ENCODE measurements around the gene ZNF548. TPM values are rescaled to one million over a fixed set of nuclear protein-coding genes. Genes with fewer than 3 reads are reported as not detected.

ZNF548 gene
- total RNA-seq, 4 donors from 2014 or later: 4.2 to 13.1 (median 8.2) TPM

GRCh38 chr19:57376151-57376550, 13.5 kb upstream of the ZNF548 start:
- in situ Hi-C loops (cut with MboI; ENCODE audit: low pct_ligation_motif_present in 1 of 4, low pct_unique_long_range_greater_than_20kb in 1 of 4, low sequenced_read_pairs in 3 of 4): no loop called here
- peaks cover 38 to 41% of the 10 kb centered on the region in 2 donors for H3K9me3 ChIP-seq
- peaks cover 0 to 43% (median 10%) of the 10 kb centered on the region in 4 donors for H3K36me3 ChIP-seq
- no peak overlapping the region for H3K4me3 ChIP-seq
- no peaks in the 10 kb centered on the region for H3K4me1 ChIP-seq
- 96 to 98% methylated on average over 3 to 6 of the region's 6 CpGs for WGBS, 2 donors (ENCODE audit: low coverage in 1 of 2)
- intact Hi-C loops (cut with DNase I; ENCODE audit: low total_unique reads): no loop called here
- DNase-seq: no peak
- no peaks in the 10 kb centered on the region for H3K27me3 ChIP-seq
- TF ChIP-seq CTCF (IDR thresholded peaks at IDR 0.05) (no peak), EP300 (IDR thresholded peaks at IDR 0.05; ENCODE audit: low read depth) (no peak), POLR2AphosphoS5 (IDR thresholded peaks at IDR 0.05) (no peak), POLR2A (IDR thresholded peaks at IDR 0.05) (no peak)
- H3K27ac ChIP-seq: no peak overlapping the region

DNA sequence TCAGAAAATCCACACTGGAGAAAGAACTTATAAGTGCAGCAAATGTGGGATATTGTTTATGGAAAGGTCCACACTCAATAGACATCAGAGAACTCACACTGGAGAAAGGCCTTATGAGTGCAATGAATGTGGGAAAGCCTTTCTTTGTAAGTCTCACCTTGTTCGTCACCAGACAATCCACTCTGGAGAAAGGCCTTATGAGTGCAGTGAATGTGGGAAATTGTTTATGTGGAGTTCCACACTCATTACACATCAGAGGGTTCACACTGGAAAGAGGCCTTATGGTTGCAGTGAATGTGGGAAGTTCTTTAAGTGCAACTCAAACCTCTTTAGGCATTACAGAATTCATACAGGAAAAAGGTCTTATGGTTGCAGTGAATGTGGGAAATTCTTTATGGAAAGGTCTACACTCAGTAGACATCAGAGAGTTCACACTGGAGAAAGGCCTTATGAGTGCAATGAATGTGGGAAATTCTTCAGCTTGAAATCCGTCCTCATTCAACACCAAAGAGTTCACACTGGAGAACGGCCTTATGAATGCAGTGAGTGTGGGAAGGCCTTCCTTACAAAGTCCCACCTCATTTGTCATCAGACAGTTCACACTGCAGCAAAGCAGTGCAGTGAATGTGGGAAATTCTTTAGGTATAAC, 12.0 kb upstream of the ZNF548 start:
- TF ChIP-seq CTCF (IDR thresholded peaks at IDR 0.05) (no peak), POLR2A (IDR thresholded peaks at IDR 0.05) (no peak), EP300 (IDR thresholded peaks at IDR 0.05; ENCODE audit: low read depth) (no peak), POLR2AphosphoS5 (IDR thresholded peaks at IDR 0.05) (no peak)
- no peaks in the 10 kb centered on the region for H3K27me3 ChIP-seq
- H3K4me1 ChIP-seq: no peaks in the 10 kb centered on the region
- no peak overlapping the region for H3K27ac ChIP-seq
- H3K4me3 ChIP-seq: no peak overlapping the region
- H3K9me3 ChIP-seq: peaks cover 38 to 41% of the 10 kb centered on the region in 2 donors
- no peak for DNase-seq
- peaks cover 0 to 35% (median 9%) of the 10 kb centered on the region in 4 donors for H3K36me3 ChIP-seq
- intact Hi-C loops (cut with DNase I; ENCODE audit: low total_unique reads): loop anchor here (1.0 kb wide), 1 partner anchor 38 kb away; no protein-coding TSS in a partner anchor
- in situ Hi-C loops (cut with MboI; ENCODE audit: low pct_ligation_motif_present in 1 of 4, low pct_unique_long_range_greater_than_20kb in 1 of 4, low sequenced_read_pairs in 3 of 4): no loop called here
- 70 to 96% methylated on average over 2 to 3 of the region's 3 CpGs for WGBS, 2 donors (ENCODE audit: low coverage in 1 of 2)

- in situ Hi-C loops (cut with MboI; ENCODE audit: low pct_ligation_motif_present in 1 of 4, low pct_unique_long_range_greater_than_20kb in 1 of 4, low sequenced_read_pairs in 3 of 4) (no loop called here), intact Hi-C loops (cut with DNase I; ENCODE audit: low total_unique reads) (no loop called here)
- no peak for TF ChIP-seq CTCF (IDR thresholded peaks at IDR 0.05)
- TF ChIP-seq POLR2A (IDR thresholded peaks at IDR 0.05): no peak
- TF ChIP-seq POLR2AphosphoS5 (IDR thresholded peaks at IDR 0.05): no peak
- no peak for TF ChIP-seq EP300 (IDR thresholded peaks at IDR 0.05; ENCODE audit: low read depth)
- Histone ChIP-seq H3K27me3 (no peaks in the 10 kb centered on the region), H3K36me3 (peaks cover 0 to 16% (median 7%) of the 10 kb centered on the region in 4 donors), H3K4me3 (no peak overlapping the region), H3K4me1 (no peaks in the 10 kb centered on the region), H3K27ac (no peak overlapping the region), H3K9me3 (peaks cover 34 to 38% of the 10 kb centered on the region in 2 donors)
- DNase-seq: no peak
Observed at GRCh38 chr19:57380923-57381322, 8.7 kb upstream of the ZNF548 start.

- Histone ChIP-seq H3K9me3 (peaks cover 18 to 22% of the 10 kb centered on the region in 2 donors), H3K4me3 (no peak overlapping the region), H3K27me3 (no peaks in the 10 kb centered on the region), H3K27ac (no peak overlapping the region), H3K36me3 (peaks cover 0 to 4% (median under 1%) of the 10 kb centered on the region in 4 donors), H3K4me1 (no peaks in the 10 kb centered on the region)
- DNase-seq: no peak
- in situ Hi-C loops (cut with MboI; ENCODE audit: low pct_ligation_motif_present in 1 of 4, low pct_unique_long_range_greater_than_20kb in 1 of 4, low sequenced_read_pairs in 3 of 4) (no loop called here), intact Hi-C loops (cut with DNase I; ENCODE audit: low total_unique reads) (no loop called here)
- TF ChIP-seq CTCF (IDR thresholded peaks at IDR 0.05): no peak
- WGBS, 2 donors (ENCODE audit: low coverage in 1 of 2): 70 to 83% methylated on average over 6 to 7 of the region's 7 CpGs
Observed at GRCh38 chr19:57382806-57383488, 6.7 kb upstream of the ZNF548 start.
